OCI-LY1 (cell line): ENCODE measurements around the gene RGL4.

ENCODE experiments used
- CTCF ChIP-seq: fragments of 200-600 bp; sonication (generic), shearing (Covaris generic); IDR thresholded peaks from 2 replicates; pipeline ENCODE4 v1.5.1; 2017; ENCODE audit warnings: mild to moderate bottlenecking, antibody characterized with exemption, low read length, moderate library complexity, mixed read lengths
- EZH2 ChIP-seq: fragments of 200-600 bp; sonication (generic), shearing (Covaris generic); IDR thresholded peaks from 2 replicates; pipeline ENCODE4 v1.8.0; 2017; ENCODE audit warnings: borderline replicate concordance, mixed run types, mild to moderate bottlenecking, antibody characterized with exemption, low read length, moderate library complexity, mixed read lengths

DNA sequence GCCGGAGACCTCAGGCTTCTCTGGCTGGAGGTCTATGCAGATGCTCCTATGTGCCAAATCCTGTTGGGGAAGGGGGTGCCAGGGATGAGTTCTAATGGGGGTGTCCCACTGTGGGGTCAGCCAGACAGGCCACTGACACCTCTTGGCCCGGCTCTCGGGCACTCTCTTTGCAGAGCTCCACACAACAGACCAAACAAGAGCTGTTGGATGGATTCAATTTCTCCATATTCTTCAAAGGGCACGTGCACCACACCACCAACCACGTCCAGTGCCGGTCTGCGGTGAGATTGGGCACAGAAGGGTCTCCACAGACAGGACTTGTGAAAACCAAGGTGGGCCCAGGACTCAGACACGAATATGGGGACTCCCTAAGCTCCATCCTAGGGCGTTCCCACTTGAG, 2.2 kb upstream of the RGL4 start:
- no peak for TF ChIP-seq CTCF
- TF ChIP-seq EZH2: no peak
